Trophoblast cell (in vitro differentiated cells and primary cell): ENCODE results near the gene MRPL43.

ENCODE experiments used
- DNase-seq, 2 donors: peaks; one replicate each; pipeline ENCODE4 v3.0.0-alpha.2; 2016
- H2AFZ ChIP-seq: 2 replicates; pipeline ENCODE4 v1.6.1; 2013; ENCODE audit warnings: low read length, moderate library complexity, mild to moderate bottlenecking; ENCODE audit not compliant: insufficient read depth, poor library complexity
- H2AK5ac ChIP-seq: 2 replicates; pipeline ENCODE4 v1.6.1; 2013; ENCODE audit warnings: mild to moderate bottlenecking, low read length
- H2BK120ac ChIP-seq: 2 replicates; pipeline ENCODE4 v1.6.1; 2013; ENCODE audit warnings: low read length, mild to moderate bottlenecking, moderate library complexity; ENCODE audit not compliant: insufficient read depth, poor library complexity
- H2BK12ac ChIP-seq: 2 replicates; pipeline ENCODE4 v1.6.1; 2013; ENCODE audit warnings: mild to moderate bottlenecking, low read length, moderate library complexity
- H2BK5ac ChIP-seq: 2 replicates; pipeline ENCODE4 v1.6.1; 2013; ENCODE audit warnings: low read length, low read depth, moderate library complexity, mild to moderate bottlenecking; ENCODE audit not compliant: poor library complexity
- H3K14ac ChIP-seq: 2 replicates; pipeline ENCODE4 v1.6.1; 2013; ENCODE audit warnings: mild to moderate bottlenecking, low read length
- H3K18ac ChIP-seq: 2 replicates; pipeline ENCODE4 v1.6.1; 2013; ENCODE audit warnings: mild to moderate bottlenecking, low read length
- H3K23ac ChIP-seq: 2 replicates; pipeline ENCODE4 v1.6.1; 2013; ENCODE audit warnings: low read length
- H3K27ac ChIP-seq: 2 replicates; pipeline ENCODE4 v1.5.1; 2013; ENCODE audit warnings: low read depth, mild to moderate bottlenecking, inconsistent platforms, low read length, moderate library complexity
- H3K27me3 ChIP-seq: 2 replicates; pipeline ENCODE4 v1.6.1; 2013; ENCODE audit warnings: inconsistent platforms, mild to moderate bottlenecking, low read length, moderate library complexity; ENCODE audit not compliant: insufficient read depth
- H3K36me3 ChIP-seq, 2 experiments: 1 replicate in 1 of 2; 2 replicates in 1 of 2; pipeline ENCODE4 v1.6.1; 2013; ENCODE audit warnings: low read length in 2 of 2, mild to moderate bottlenecking in 2 of 2, moderate library complexity in 1 of 2; ENCODE audit not compliant: insufficient read depth in 2 of 2, control insufficient read depth in 1 of 2
- H3K4ac ChIP-seq: 2 replicates; pipeline ENCODE4 v1.6.1; 2013; ENCODE audit warnings: low read depth, mild to moderate bottlenecking, low read length, moderate library complexity
- H3K4me1 ChIP-seq, 2 experiments: 1 replicate in 1 of 2; 2 replicates in 1 of 2; pipeline ENCODE4 v1.6.1; 2013; ENCODE audit warnings: low read length in 2 of 2, mild to moderate bottlenecking in 2 of 2, moderate library complexity in 1 of 2; ENCODE audit not compliant: insufficient read depth in 2 of 2, control insufficient read depth in 1 of 2
- H3K4me2 ChIP-seq: 2 replicates; pipeline ENCODE4 v1.6.1; 2013; ENCODE audit warnings: inconsistent platforms, mild to moderate bottlenecking, low read length, moderate library complexity
- H3K4me3 ChIP-seq: 2 replicates; pipeline ENCODE4 v1.5.1; 2013; ENCODE audit warnings: mild to moderate bottlenecking, low read depth, low read length, inconsistent platforms
- H3K79me1 ChIP-seq: one replicate; pipeline ENCODE4 v1.6.1; 2013; ENCODE audit warnings: low read length
- H3K79me2 ChIP-seq: 2 replicates; pipeline ENCODE4 v1.6.1; 2013; ENCODE audit warnings: low read length, mild to moderate bottlenecking; ENCODE audit not compliant: control insufficient read depth, insufficient read depth, poor library complexity
- H3K9ac ChIP-seq: 2 replicates; pipeline ENCODE4 v1.6.1; 2013; ENCODE audit warnings: mild to moderate bottlenecking, low read length
- H3K9me3 ChIP-seq: 2 replicates; pipeline ENCODE4 v1.6.1; 2013; ENCODE audit warnings: low read depth, mild to moderate bottlenecking, control low read depth, inconsistent platforms, low read length; ENCODE audit not compliant: insufficient read depth
- H4K12ac ChIP-seq: 2 replicates; pipeline ENCODE4 v1.6.1; 2013; ENCODE audit warnings: low read depth, mild to moderate bottlenecking, low read length, moderate library complexity
- H4K8ac ChIP-seq: 2 replicates; pipeline ENCODE4 v1.6.1; 2013; ENCODE audit warnings: low read depth, mild to moderate bottlenecking, low read length, moderate library complexity
- H4K91ac ChIP-seq: one replicate; pipeline ENCODE4 v1.6.1; 2013; ENCODE audit warnings: low read depth, mild to moderate bottlenecking, low read length, moderate library complexity
- WGBS: extraction: QIAGEN DNeasy Blood & Tissue Kit; methylation state at CpG from one replicate; pipeline ENCODE4 v1.1.7; 2013; ENCODE audit warnings: missing lambda C conversion rate; ENCODE audit not compliant: insufficient read length, insufficient coverage; ENCODE audit errors: extremely low coverage; 5-methylcytosine and 5-hydroxymethylcytosine counted together

The MRPL43 gene

GRCh38 chr10:100969187-100970075 is 17.9 kb downstream of the MRPL43 start, which contains the start of gene SEMA4G:
SEMA4G (plus strand) TSS chr10:100969504; CDS start chr10:100972913, 3,409 bp downstream.
- H3K79me2 ChIP-seq: peaks cover 3% of the 10 kb centered on the region
- H3K4me2 ChIP-seq: peak within 1 kb of the TSS; percentile 82
- no CpG with 5 or more reads among the region's 70 CpGs for WGBS
- no peak within 1 kb of the TSS for H2BK5ac ChIP-seq
- H3K14ac ChIP-seq: peak within 1 kb of the TSS; percentile 11
- H3K36me3 ChIP-seq: no peaks in the 10 kb centered on the region
- H4K12ac ChIP-seq: peak within 1 kb of the TSS; percentile 9
- no peak within 1 kb of the TSS for H4K91ac ChIP-seq
- no peak within 1 kb of the TSS for H2BK12ac ChIP-seq
- H3K4me3 ChIP-seq: peak within 1 kb of the TSS; percentile 66
- no peaks in the 10 kb centered on the region for H3K79me1 ChIP-seq
- H3K23ac ChIP-seq: no peak within 1 kb of the TSS
- H3K4me1 ChIP-seq: peaks cover 8 to 10% of the 10 kb centered on the region in 2 experiments
- peak within 1 kb of the TSS; percentile 22 for H3K18ac ChIP-seq
- no peaks in the 10 kb centered on the region for H3K9me3 ChIP-seq
- H3K27ac ChIP-seq: no peak within 1 kb of the TSS
- H4K8ac ChIP-seq: peak within 1 kb of the TSS; percentile 59
- DNase-seq: peak in 1 of 2 donors; percentile 39
- H3K27me3 ChIP-seq: no peaks in the 10 kb centered on the region
- H3K4ac ChIP-seq: peak within 1 kb of the TSS; percentile 4
- no peak within 1 kb of the TSS for H3K9ac ChIP-seq
- H2BK120ac ChIP-seq: no peak within 1 kb of the TSS
- H2AK5ac ChIP-seq: no peak within 1 kb of the TSS
- peak within 1 kb of the TSS; percentile 48 for H2AFZ ChIP-seq

DNA sequence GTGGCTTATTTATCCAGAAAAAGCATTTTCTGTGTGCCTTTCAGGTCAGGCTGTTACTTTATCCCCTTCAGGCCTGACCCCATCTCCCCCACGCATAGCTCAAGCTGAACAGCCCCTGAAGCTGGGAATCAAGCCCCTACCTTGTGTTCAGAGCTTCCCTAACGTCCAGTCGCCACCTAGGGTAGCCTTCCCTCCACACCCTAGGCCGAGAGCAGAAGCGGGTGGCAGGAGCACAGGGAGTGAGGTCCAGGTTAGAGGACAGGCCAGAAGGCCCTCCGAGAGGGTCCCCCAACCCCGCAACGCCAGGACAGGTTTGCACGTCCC is 18.5 kb downstream of the MRPL43 start:
- Histone ChIP-seq H3K9ac (no peak overlapping the region), H3K27me3 (no peaks in the 10 kb centered on the region), H2AK5ac (no peak overlapping the region), H3K4me3 (peak overlapping the region; percentile 62), H3K27ac (no peak overlapping the region), H3K9me3 (no peaks in the 10 kb centered on the region), H3K79me1 (no peaks in the 10 kb centered on the region), H3K23ac (no peak overlapping the region), H4K91ac (no peak overlapping the region), H2BK120ac (no peak overlapping the region), H3K18ac (no peak overlapping the region), H3K4ac (no peak overlapping the region), H3K14ac (peak overlapping the region; percentile 11), H2BK12ac (no peak overlapping the region), H2BK5ac (no peak overlapping the region), H3K36me3 (no peaks in the 10 kb centered on the region), H3K79me2 (peaks cover 3% of the 10 kb centered on the region), H2AFZ (peak overlapping the region; percentile 4), H4K12ac (peak overlapping the region; percentile 9), H4K8ac (peak overlapping the region; percentile 21), H3K4me1 (peaks cover 8 to 10% of the 10 kb centered on the region in 2 experiments), H3K4me2 (peak overlapping the region; percentile 68)
- no CpG with 5 or more reads among the region's 9 CpGs for WGBS
- no peak for DNase-seq

GRCh38 chr10:100968062-100968736 is 19.1 kb downstream of the MRPL43 start:
- no peak overlapping the region for H2BK12ac ChIP-seq
- no peak overlapping the region for H4K12ac ChIP-seq
- no peak overlapping the region for H2BK5ac ChIP-seq
- no CpG with 5 or more reads among the region's 2 CpGs for WGBS
- H2AFZ ChIP-seq: no peak overlapping the region
- no peak overlapping the region for H3K14ac ChIP-seq
- no peak overlapping the region for H3K4me3 ChIP-seq
- H3K18ac ChIP-seq: no peak overlapping the region
- H2AK5ac ChIP-seq: no peak overlapping the region
- no peak overlapping the region for H3K4me2 ChIP-seq
- no peaks in the 10 kb centered on the region for H3K9me3 ChIP-seq
- no peak overlapping the region for H4K8ac ChIP-seq
- no peak overlapping the region for H2BK120ac ChIP-seq
- no peak overlapping the region for H3K9ac ChIP-seq
- no peak overlapping the region for H3K27ac ChIP-seq
- no peak overlapping the region for H3K23ac ChIP-seq
- H4K91ac ChIP-seq: no peak overlapping the region
- H3K79me1 ChIP-seq: no peaks in the 10 kb centered on the region
- peaks cover 3% of the 10 kb centered on the region for H3K79me2 ChIP-seq
- H3K4me1 ChIP-seq: peaks cover 8 to 10% of the 10 kb centered on the region in 2 experiments
- no peaks in the 10 kb centered on the region for H3K27me3 ChIP-seq
- no peak overlapping the region for H3K4ac ChIP-seq
- H3K36me3 ChIP-seq: no peaks in the 10 kb centered on the region
- no peak for DNase-seq

DNA sequence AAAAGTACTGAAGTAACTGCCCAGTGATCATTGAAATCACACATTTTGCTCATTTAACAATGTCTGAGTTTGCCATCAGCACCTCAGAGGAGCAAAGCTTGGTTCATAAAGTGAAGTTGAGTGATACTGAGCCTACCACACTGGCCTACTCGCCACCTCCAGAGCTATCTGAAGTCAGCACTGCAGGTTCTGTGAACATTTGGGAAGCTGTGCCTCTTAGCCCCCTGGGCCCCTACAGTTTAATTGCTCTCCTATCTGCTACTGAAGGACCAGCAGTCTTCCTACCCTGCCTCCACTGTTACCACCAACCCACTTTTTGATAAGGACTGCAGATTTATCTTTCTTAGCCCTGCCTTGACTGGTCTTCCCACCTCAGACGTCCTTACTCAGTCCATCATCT is 20.0 kb downstream of the MRPL43 start:
- no peak overlapping the region for H2BK5ac ChIP-seq
- H3K9me3 ChIP-seq: no peaks in the 10 kb centered on the region
- H3K27ac ChIP-seq: no peak overlapping the region
- H3K79me1 ChIP-seq: no peaks in the 10 kb centered on the region
- H3K9ac ChIP-seq: no peak overlapping the region
- H3K4ac ChIP-seq: no peak overlapping the region
- H3K14ac ChIP-seq: no peak overlapping the region
- H3K18ac ChIP-seq: no peak overlapping the region
- H2AFZ ChIP-seq: no peak overlapping the region
- no peak overlapping the region for H2BK120ac ChIP-seq
- H3K4me2 ChIP-seq: no peak overlapping the region
- H3K79me2 ChIP-seq: peaks cover 3% of the 10 kb centered on the region
- no peaks in the 10 kb centered on the region for H3K27me3 ChIP-seq
- H2BK12ac ChIP-seq: no peak overlapping the region
- H4K8ac ChIP-seq: no peak overlapping the region
- no peak overlapping the region for H2AK5ac ChIP-seq
- no peak overlapping the region for H4K12ac ChIP-seq
- H3K36me3 ChIP-seq: peaks cover 0 to 5% of the 10 kb centered on the region in 2 experiments
- DNase-seq: no peak
- H4K91ac ChIP-seq: no peak overlapping the region
- no peak overlapping the region for H3K4me3 ChIP-seq
- peaks cover 8 to 10% of the 10 kb centered on the region in 2 experiments for H3K4me1 ChIP-seq
- no peak overlapping the region for H3K23ac ChIP-seq
- no CpG with 5 or more reads among the region's 2 CpGs for WGBS
